ENCODE data around the gene CEP170.

The CEP170 gene

DNA sequence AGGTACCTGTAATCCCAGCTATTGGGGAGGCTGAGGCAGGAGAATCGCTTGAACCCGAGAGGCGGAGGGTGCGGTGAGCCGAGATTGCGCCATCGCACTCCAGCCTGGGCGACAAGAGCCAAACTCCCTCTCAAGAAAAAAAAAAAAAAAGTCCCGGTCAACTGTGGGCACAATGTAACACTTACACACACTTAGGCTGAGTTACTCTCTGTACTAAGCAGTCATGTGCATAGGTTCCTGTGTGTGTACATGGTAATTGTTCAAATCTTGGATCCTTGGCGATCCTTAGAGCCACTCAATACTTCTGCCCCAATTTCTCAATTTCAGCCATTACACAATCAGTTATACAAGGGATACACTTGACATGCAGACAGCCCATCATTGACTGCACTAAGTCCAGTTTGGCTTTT, 12.4 kb upstream of the CEP170 start:
- ChIA-PET POLR2A (interaction anchor here (0.8 kb wide), 1 partner anchor 12 kb away, joined by 3 read pairs; the partner anchor contains the start of genes CEP170 and SDCCAG8), CTCF (no interaction called here)
- H3K36me3 ChIP-seq (ENCODE audit: control insufficient read depth in 2 of 2, insufficient read depth in 1 of 2, low read length in 2 of 2): peaks cover 4 to 9% of the 10 kb centered on the region in 2 experiments; a peak in 2 of 3 replicates

DNA sequence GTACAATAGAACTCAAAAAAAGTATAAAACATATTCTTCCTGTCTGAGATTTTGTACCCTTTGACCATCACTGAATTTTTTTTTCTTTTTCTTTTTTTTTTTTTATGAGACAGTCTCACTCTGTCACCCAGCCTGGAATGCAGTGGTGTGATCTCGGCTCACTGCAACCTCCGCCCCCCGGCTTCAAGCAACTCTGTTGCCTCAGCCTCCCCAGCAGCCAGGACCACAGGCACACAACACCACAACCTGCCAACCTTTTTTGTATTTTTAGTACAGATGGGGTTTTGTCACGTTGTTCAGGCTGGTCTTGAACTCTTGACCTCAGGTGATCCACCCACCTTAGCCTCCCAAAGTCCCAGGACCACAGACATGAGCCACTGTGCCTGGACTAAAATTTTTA, 11.2 kb upstream of the CEP170 start:
- Histone ChIP-seq H3K9me3 (ENCODE audit: control insufficient read depth, insufficient read depth, low read depth, low read length) (no peaks in the 10 kb centered on the region), H3K4me3 (ENCODE audit: low read depth, low read length) (no peak overlapping the region), H3K36me3 (ENCODE audit: control insufficient read depth in 2 of 2, insufficient read depth in 1 of 2, low read length in 2 of 2) (peaks cover 0 to 4% of the 10 kb centered on the region in 2 experiments; a peak in 2 of 3 replicates), H3K4me1 (ENCODE audit: control insufficient read depth, insufficient read depth, low read length) (peaks cover 2% of the 10 kb centered on the region; the same call in 1 of the 2 replicates), H3K27ac (ENCODE audit: extremely low read depth, low read depth, low read length) (no peak overlapping the region)
- ChIA-PET CTCF (interaction anchor here (0.6 to 0.9 kb wide), 3 partner anchors 9 to 21 kb away, joined by 3 to 5 read pairs (median 3); no protein-coding TSS in a partner anchor), POLR2A (interaction anchor here (1.1 kb wide), 1 partner anchor 10 kb away, joined by 8 read pairs; the partner anchor contains the start of gene SDCCAG8)
- TF ChIP-seq GLI2 (tag by site-specific recombination; IDR thresholded peaks at IDR 0.05; ENCODE audit: borderline replicate concordance, low read depth) (no peak), ZNF830 (tag by site-specific recombination; IDR thresholded peaks at IDR 0.05; ENCODE audit: low read depth) (no peak), ZNF548 (tag by site-specific recombination; IDR thresholded peaks at IDR 0.05) (no peak), HOXD13 (CRISPR knock-in tag; IDR thresholded peaks at IDR 0.05; ENCODE audit: borderline replicate concordance) (no peak), ZNF121 (tag by site-specific recombination; IDR thresholded peaks at IDR 0.05) (no peak), MZF1 (tag by site-specific recombination; IDR thresholded peaks at IDR 0.05; ENCODE audit: borderline replicate concordance) (no peak), ZBTB7A (tag by site-specific recombination; IDR thresholded peaks at IDR 0.05; ENCODE audit: low read depth) (no peak)

More for the DNA sequence above, 12.4 kb upstream of the CEP170 start:
- no peak for TF ChIP-seq ZNF596 (tag by site-specific recombination; IDR thresholded peaks at IDR 0.05)
- no peak for TF ChIP-seq ZNF175 (tag by site-specific recombination; IDR thresholded peaks at IDR 0.05)
- no peak for TF ChIP-seq TCF7L2 (IDR thresholded peaks at IDR 0.05; ENCODE audit: borderline replicate concordance, low read depth, low read length)
- no peak for TF ChIP-seq SP3 (tag by site-specific recombination; IDR thresholded peaks at IDR 0.05)
- TF ChIP-seq ZBTB21 (tag by site-specific recombination; IDR thresholded peaks at IDR 0.05): no peak
- no peak for TF ChIP-seq ZNF16 (tag by site-specific recombination; IDR thresholded peaks at IDR 0.05; ENCODE audit: low read depth)
- TF ChIP-seq ZNF24 (tag by site-specific recombination; IDR thresholded peaks at IDR 0.05): no peak
- TF ChIP-seq ZNF530 (tag by site-specific recombination; IDR thresholded peaks at IDR 0.05; ENCODE audit: low read depth): no peak
- no peak for TF ChIP-seq MEIS1 (CRISPR knock-in tag; IDR thresholded peaks at IDR 0.05; ENCODE audit: borderline replicate concordance)
- no peak for TF ChIP-seq ZNF202 (tag by site-specific recombination; IDR thresholded peaks at IDR 0.05; ENCODE audit: borderline replicate concordance)
- no peak for TF ChIP-seq ZNF626 (tag by site-specific recombination; IDR thresholded peaks at IDR 0.05)
- TF ChIP-seq, protein P1, sequence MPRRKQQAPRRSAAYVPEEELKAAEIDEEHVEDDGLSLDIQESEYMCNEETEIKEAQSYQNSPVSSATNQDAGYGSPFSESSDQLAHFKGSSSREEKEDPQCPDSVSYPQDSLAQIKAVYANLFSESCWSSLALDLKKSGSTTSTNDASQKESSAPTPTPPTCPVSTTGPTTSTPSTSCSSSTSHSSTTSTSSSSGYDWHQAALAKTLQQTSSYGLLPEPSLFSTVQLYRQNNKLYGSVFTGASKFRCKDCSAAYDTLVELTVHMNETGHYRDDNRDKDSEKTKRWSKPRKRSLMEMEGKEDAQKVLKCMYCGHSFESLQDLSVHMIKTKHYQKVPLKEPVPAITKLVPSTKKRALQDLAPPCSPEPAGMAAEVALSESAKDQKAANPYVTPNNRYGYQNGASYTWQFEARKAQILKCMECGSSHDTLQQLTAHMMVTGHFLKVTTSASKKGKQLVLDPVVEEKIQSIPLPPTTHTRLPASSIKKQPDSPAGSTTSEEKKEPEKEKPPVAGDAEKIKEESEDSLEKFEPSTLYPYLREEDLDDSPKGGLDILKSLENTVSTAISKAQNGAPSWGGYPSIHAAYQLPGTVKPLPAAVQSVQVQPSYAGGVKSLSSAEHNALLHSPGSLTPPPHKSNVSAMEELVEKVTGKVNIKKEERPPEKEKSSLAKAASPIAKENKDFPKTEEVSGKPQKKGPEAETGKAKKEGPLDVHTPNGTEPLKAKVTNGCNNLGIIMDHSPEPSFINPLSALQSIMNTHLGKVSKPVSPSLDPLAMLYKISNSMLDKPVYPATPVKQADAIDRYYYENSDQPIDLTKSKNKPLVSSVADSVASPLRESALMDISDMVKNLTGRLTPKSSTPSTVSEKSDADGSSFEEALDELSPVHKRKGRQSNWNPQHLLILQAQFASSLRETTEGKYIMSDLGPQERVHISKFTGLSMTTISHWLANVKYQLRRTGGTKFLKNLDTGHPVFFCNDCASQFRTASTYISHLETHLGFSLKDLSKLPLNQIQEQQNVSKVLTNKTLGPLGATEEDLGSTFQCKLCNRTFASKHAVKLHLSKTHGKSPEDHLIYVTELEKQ (tag by site-specific recombination; IDR thresholded peaks at IDR 0.05; ENCODE audit: borderline replicate concordance): no peak
- TF ChIP-seq ZSCAN30 (tag by site-specific recombination; IDR thresholded peaks at IDR 0.05): no peak
- TF ChIP-seq ZNF280D (tag by site-specific recombination; IDR thresholded peaks at IDR 0.05): no peak
- TF ChIP-seq, protein P2, sequence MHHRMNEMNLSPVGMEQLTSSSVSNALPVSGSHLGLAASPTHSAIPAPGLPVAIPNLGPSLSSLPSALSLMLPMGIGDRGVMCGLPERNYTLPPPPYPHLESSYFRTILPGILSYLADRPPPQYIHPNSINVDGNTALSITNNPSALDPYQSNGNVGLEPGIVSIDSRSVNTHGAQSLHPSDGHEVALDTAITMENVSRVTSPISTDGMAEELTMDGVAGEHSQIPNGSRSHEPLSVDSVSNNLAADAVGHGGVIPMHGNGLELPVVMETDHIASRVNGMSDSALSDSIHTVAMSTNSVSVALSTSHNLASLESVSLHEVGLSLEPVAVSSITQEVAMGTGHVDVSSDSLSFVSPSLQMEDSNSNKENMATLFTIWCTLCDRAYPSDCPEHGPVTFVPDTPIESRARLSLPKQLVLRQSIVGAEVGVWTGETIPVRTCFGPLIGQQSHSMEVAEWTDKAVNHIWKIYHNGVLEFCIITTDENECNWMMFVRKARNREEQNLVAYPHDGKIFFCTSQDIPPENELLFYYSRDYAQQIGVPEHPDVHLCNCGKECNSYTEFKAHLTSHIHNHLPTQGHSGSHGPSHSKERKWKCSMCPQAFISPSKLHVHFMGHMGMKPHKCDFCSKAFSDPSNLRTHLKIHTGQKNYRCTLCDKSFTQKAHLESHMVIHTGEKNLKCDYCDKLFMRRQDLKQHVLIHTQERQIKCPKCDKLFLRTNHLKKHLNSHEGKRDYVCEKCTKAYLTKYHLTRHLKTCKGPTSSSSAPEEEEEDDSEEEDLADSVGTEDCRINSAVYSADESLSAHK (tag by site-specific recombination; IDR thresholded peaks at IDR 0.05): no peak
- no peak for TF ChIP-seq ZNF677 (tag by site-specific recombination; IDR thresholded peaks at IDR 0.05)
- TF ChIP-seq ZNF473 (tag by site-specific recombination; IDR thresholded peaks at IDR 0.05): no peak
- Histone ChIP-seq H3K4me1 (ENCODE audit: control insufficient read depth, insufficient read depth, low read length) (peaks cover 2% of the 10 kb centered on the region; the same call in 1 of the 2 replicates), H3K9me3 (ENCODE audit: control insufficient read depth, insufficient read depth, low read depth, low read length) (no peaks in the 10 kb centered on the region), H3K27ac (ENCODE audit: extremely low read depth, low read depth, low read length) (no peak overlapping the region), H3K4me3 (ENCODE audit: low read depth, low read length) (no peak overlapping the region)
